GM19240 (cell line): ENCODE results near the gene DTX3.
"Not testable (repeated sequence)": the region's sequence is repeated elsewhere in the genome, so short reads cannot be mapped to it uniquely, and the experiment has no call there.

Experiments used
- DNase-seq: peaks from one replicate; pipeline ENCODE4 v3.0.0; 2011; ENCODE audit warnings: low spot score; ENCODE audit not compliant: insufficient read length

The DTX3 gene

DNA sequence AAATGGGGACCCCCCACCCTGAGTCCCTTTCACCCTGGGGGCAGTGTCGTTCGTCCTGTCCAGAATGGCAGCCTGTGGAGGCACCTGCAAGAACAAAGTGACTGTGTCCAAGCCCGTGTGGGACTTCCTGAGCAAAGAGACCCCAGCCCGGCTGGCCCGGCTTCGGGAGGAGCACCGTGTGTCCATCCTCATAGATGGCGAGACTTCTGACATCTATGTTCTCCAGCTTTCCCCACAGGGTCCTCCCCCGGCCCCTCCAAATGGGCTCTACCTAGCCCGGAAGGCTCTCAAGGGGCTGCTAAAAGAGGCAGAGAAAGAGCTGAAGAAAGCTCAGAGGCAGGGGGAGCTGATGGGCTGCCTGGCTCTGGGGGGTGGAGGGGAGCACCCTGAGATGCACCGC lies 2.2 kb downstream of the DTX3 start:
- no peak for DNase-seq

DNA sequence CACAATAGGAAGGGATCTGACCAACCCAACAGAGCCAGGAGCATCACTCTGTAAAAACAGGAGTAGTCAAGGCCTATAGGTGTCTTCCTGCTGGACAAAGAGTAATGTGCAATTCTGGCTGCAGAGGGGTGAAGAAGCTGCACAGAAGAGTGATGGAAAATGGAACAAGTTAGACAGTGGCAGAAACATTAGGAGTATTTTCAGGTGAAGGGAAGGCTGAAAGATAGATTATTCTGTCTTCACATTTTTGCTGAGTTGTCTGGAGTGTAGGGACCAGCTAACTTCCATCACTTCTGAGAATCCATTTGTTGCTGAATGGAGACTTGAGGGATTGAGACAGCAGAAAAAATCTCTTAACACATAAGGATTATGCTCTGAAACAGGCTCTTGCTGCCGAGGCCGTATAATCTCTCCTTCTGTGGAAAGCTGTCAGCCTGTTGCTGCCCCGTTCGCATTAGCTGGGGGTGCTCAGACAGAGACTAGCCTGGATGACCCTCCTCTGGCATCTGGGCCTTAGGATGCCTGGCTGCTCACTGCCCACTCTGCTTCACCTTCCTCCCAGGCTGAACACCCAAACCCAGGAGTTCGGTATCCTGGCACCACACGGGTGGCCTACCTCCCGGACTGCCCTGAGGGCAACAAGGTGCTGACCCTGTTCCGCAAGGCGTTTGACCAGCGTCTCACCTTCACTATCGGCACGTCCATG lies 3.5 kb downstream of the DTX3 start:
- DNase-seq = no peak

DNA sequence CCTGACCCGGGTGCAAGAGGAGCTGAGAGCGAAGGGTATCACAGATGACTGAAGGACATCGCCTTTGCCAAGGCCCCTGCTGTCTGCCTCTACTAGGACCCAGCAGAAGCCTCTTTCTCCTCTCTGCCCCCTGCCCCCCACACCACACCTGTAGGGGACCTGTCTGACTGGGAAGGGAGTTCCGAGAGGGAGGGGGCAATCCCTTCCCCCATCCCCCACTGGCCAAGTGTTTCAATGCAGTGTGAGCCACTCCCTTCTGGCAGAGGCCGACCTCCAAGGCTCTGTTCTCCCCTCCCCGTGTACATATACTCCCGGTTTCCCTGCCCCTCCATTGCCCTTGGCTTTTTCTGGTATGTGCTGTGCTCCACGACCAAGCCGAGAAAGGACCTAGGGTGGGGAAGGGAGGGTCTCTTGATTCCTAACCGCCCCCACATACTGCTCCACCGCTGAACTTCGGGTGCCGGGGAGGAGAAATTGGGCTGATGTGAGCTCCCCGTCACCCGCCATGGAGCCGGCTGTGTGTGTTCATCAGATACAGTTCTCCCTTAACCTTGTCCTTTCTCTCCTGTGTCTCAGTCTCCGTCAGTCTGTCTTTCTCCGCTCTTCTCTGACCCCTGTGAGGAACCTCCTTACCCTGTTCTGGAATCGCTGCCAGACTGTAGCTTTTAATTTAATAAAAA lies 4.6 kb downstream of the DTX3 start:
- DNase-seq = no peak

DNA sequence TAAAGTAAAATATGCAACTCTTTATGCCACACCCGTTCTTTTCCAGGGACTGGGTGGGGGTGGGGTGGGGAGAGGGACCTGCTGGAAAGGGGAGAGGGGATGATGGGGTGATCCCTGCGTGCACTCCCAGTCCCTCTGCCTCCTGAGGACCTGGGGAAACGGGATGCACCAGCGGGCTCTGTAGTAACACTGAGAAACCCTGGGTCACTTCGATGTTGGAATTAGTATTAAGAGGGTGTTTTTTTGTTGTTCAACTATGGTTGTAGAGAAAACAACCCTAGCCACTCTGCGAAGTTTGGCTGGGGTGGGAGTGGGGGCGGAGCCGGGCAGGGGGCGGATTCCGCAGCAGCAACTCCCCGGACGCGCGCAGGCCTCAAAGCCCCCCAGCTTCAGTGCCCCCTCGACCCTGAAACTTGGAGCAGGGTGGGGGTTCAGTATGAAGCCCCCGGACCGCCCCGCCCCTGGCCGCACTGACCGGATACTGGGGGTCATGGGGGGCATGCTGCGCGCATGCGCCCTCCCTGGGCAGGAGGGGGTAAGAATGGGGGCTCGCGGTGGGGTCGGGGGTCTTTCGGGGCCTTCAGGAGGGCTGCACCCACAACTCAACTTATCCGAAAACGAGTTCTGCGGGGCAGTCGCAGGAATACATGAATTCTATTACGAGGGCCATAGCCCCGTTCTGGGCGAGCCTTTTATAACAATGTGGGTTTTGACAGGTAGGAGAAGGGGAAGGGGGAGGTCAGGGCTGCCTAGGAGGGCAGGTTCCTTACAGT lies 5.3 kb downstream of the DTX3 start:
- no peak for DNase-seq

DNA sequence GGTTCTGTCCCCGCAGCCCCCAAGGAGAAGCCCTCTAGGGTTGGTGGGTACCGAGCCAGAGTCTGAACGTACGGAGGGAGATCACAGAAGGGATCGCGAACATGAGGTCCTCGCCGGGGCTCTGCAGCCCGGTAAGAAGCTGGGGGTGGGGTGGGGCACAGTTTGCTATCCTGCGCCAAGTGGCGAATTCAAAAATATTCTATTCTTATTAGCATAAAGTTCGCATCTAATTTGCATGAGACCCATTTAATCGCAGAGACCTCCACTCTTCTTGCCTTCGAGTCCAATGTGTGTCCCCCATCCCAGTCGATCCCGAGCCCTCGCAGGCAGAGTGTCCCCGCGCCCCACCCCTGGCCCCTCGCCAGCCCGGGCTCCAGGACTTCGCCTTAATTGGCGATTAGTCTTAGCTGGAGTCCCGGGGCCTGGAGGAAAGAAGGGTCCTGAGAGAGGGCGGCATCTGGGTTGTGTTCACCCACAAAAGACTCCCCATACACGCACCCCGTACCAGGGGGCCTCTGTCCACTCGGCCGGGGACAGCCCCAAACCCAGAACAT lies 6.0 kb downstream of the DTX3 start:
- DNase-seq = no peak

DNA sequence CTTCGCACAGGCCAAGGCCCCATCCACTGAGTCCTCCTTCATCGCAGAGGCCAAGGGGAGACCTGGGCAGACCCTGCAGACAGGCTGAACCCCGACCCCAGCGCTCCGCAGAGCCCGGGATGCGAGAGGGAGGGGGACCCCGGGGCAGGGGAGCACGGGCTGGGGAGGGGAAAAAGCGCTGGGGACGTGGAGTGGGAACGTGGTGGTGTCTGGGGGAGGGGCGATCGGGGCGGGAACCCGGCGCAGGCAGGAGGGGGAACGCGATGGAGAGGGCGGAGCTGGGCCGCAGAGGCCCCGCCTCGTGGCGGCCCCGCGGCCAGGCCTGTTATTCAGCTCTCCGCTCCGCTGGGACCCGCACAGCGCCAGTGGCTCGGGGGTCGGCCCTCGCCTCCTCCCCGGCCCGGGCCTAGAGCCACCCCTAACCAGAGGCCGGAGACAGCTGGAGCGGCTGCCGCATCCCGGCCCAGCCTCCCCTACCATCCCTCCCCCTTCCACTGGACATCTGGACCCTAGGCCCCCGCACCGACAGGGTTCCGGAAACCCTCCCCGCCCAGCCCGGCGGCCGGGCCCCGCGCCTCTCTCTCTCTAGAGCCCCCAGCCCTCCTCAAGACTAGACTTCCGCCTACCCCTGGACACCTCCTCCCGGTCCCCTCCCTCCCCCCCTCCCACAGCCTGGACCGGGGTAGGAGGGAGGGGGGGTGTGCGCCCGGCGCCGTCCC lies 6.6 kb downstream of the DTX3 start, which contains the start of gene ARHGEF25:
ARHGEF25 (plus strand) TSS at position 328 of the 719 bp plus-strand sequence. CDS start 460 bp downstream, outside the sequence.
- DNase-seq = no peak

DNA sequence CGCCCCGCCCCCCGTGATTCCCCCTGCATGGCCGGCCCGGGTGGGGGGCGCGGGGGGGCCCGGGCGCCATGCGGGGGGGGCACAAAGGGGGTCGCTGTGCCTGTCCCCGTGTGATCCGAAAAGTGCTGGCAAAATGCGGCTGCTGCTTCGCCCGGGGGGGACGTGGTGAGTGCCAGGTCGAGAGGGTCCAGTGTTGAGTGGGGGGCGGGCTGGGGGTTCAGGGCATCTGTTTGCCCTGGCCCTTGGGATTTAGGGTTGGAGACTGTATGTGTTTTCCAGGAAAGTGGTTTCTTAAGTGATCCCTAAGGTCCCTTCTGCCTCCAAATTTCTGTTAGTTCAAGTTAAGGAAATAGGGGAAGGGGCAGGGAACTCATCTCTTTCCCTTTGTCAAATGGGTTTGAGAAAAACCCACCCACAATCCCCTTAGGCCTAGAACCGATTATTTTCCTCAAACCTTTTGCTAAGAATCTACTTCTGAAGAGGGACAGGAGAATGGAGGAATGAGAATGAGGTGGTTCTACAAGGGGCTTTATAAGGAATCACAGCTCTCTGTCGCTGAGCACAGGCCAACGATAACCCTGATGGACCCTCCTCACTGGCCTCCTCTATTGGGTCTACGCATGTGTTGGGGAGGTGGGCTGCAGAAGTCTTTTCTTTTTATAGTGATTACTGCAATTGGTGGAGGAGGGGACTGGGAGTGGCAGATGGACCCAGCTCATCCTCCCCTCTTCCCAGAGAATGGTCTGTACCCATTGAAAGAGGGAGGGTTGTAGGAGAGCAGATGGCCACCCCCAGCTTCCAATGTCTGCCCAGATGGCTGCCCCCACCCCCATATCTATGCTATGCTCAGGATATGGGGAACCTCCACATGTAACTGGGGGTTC lies 7.4 kb downstream of the DTX3 start:
- no peak for DNase-seq

DNA sequence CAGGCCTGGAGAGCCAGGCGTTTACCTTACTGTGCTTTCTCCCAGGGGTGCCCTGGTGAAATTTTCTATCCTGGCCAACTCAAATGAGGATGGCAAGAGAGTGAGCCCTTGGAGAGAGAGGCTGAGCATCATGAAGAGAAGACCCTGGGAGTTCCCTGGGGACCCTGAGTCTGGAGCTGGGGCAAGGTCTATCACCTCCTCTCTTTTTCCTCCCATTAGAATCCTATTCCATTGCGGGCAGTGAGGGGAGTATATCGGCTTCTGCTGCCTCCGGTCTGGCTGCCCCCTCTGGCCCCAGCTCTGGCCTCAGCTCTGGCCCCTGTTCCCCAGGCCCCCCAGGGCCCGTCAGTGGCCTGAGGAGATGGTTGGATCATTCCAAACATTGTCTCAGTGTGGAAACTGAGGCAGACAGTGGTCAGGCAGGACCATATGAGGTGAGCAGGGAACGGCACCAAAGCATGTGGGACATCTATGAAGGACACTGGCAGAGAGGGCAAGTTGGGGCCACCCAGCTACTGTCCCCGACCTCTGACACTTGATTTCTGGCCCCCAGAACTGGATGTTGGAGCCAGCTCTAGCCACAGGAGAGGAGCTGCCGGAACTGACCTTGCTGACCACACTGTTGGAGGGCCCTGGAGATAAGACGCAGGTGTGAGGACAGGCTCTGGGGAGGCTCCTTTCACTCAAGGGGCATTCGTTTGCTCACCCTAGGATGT lies 8.2 kb downstream of the DTX3 start:
- no peak for DNase-seq

DNA sequence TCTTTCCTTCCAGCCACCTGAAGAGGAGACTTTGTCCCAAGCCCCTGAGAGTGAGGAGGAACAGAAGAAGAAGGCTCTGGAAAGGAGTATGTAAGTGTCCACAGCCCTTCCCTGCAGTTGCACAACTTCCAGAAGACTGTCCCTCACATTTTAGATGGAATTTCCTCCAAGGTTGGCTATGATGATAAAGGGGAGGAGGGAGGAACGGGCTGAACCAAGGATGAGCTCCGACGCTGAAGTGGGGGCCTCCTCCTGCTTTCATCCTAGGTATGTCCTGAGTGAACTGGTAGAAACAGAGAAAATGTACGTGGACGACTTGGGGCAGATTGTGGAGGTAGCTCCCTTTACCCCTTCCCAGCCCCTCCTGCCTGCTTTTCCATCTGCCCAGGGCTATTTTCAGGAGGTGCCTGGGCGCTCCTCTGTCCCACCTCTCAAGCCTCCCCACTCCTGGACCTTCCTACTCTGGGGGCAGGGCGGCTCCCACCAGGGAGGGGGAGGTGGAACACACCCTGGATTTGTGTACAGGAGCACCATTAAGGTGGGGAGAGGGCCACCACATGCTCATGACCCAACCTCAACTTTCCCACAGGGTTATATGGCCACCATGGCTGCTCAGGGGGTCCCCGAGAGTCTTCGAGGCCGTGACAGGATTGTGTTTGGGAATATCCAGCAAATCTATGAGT lies 8.9 kb downstream of the DTX3 start:
- DNase-seq = no peak

DNA sequence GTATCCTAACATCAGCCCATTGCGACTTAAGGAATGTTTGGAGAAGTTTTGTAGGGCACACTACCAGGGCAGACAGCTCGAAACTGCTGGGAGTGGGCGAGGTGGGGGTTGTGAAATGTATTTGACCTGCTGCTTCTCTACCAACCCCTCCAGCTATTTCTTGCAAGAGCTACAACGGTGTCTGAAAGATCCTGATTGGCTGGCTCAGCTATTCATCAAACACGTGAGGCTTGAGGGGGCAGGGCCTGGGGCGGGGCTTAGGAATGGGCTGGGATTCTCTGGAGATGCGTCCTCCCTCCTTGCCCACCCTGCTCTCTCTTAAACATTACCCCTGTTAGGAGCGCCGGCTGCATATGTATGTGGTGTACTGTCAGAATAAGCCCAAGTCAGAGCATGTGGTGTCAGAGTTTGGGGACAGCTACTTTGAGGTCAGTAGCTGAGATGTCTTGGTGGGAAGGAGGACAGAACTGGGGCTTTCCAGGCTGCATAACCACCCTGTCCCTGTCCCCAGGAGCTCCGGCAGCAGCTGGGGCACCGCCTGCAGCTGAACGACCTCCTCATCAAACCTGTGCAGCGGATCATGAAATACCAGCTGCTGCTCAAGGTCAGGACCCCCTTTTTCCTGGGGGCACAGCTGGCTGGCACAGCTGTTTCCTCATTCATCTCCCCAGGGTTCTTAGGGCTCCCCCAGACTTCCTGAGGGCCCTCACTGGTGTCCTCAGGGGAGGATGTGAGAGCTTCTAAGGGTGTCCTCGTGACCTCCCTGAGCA lies 9.7 kb downstream of the DTX3 start:
- peak; percentile 68 for DNase-seq

DNA sequence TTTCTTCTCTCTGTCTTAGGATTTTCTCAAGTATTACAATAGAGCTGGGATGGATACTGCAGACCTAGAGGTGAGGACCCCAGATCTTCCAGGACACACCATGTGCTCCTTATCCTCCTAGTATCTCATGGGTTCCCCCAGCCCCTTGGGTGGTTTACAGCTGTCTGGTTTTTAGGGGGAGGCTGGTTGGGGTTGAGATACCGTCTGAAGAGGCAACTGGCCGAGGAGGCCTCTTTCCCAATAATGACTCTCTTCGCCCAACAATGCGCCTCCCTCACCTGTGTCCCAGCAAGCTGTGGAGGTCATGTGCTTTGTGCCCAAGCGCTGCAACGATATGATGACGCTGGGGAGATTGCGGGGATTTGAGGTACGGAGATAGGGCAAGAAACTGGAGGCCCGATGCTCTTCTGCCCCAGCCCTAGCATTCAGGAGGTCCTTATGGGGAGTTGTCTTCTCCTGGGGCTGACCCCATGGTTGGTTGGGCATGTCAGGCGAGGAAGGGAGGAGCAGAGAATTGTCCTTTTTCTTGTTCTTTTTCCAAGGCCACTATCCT lies 10.4 kb downstream of the DTX3 start:
- DNase-seq = no peak

DNA sequence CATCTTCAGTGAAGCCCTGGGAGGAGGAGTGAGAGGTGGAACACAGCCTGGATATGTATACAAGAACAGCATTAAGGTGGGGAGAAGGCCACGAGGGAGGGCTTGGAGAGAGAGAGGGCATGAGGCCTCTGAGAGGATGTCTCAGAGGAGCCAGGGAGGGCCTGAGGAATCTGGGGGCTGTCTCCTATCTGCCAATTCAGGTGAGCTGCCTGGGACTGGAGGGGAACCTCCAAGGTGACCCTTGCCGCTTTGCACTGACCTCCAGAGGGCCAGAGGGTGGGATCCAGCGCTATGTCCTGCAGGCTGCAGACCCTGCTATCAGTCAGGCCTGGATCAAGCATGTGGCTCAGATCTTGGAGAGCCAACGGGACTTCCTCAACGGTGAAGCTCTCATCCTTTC lies 11.0 kb downstream of the DTX3 start:
- DNase-seq = no peak

DNA sequence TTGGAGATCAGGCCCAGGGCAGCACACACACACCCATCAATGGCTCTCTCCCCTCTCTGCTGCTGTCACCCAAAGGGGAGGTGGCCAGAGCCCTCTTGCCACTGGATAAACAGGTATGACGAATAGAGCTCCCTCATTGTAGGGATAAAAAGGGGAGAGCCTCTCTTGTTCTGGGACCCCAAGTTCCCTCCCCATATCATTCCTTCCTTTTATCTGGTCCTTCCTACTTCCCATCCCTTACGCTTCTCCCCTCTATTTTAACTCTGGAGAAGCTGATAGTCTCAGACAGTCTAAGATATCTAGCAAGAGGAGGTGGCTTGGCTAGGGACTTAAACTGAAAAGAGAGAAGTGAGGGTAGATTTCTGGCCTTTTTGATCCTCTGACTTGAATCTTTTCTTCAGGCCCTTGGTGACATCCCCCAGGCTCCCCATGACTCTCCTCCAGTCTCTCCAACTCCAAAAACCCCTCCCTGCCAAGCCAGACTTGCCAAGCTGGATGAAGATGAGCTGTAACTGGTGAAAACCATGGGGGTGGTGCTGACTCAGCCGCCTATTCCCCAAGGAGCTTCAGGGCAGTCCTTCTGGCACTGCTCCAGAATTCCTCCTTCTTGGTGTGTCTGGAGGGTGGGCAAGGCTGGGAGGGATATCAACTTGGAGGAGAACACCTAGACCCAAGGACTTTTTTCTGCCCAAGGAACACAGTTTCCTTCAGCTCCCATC lies 11.9 kb downstream of the DTX3 start:
- DNase-seq = no peak

DNA sequence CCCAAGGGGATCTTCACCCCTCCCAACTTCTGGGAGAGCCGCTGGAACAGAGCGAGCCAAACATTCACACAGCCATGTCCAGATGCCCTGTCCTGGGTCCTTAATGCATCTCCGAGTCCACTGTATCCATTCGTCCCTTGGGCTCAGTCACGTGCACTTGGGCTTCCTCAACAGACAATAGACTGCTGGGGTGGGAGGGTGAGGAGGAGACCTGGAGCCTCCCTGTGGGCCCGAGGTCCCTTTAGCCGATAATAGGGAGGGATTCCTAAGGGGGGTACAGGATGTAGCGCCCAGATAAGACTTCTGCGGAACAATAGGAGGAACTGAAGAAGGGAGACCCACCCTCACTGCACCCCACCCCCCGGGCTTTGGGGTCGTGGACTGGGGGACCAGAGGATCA lies 13.3 kb downstream of the DTX3 start:
- no peak for DNase-seq

DNA sequence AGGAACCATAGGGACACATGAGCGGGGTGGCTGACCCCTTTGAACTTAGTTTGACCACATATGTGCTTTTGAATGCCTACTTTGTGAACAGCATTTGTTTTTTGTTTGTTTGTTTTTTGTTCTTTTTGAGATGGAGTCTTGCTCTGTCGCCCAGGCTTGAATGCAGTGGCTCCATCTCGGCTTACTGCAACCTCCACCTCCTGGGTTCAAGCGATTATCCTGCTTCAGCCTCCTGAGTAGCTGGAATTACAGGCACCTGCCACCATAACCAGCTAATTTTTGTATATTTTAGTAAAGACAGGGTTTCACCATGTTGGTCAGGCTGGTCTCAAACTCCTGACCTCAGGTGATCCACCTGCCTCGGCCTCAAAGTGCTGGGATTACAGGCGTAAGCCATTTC lies 13.8 kb downstream of the DTX3 start:
- not testable (repeated sequence) for DNase-seq

DNA sequence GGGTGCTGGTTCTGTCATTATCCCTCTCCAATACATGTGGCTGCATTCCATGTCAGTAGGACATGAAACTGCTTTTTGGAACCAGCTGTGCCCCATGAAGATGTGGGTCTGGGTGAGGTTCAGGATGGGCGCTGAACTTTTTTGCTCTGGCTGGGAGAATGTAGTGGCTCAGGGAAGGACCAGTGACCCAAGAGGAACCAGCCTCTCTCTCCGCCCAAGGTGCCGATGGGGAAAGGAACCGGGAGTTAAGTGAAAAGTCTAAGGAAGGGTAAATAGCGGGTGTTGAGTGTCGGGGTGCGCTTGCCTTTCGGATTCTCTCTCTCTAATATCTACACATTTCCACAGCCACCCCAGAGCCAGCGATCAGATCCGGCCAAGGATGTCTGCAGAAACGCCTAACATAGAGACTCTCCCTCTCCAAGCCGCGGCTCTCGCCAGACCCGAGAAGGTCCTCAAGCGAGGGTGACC lies 14.4 kb downstream of the DTX3 start:
- DNase-seq = no peak
